ENCODE measurements around the gene VPS52. TPM values are rescaled to one million over a fixed set of nuclear protein-coding genes. Genes with fewer than 3 reads are reported as not detected.

The VPS52 gene
- total RNA-seq, 1 donor, result 40.5 TPM

DNA sequence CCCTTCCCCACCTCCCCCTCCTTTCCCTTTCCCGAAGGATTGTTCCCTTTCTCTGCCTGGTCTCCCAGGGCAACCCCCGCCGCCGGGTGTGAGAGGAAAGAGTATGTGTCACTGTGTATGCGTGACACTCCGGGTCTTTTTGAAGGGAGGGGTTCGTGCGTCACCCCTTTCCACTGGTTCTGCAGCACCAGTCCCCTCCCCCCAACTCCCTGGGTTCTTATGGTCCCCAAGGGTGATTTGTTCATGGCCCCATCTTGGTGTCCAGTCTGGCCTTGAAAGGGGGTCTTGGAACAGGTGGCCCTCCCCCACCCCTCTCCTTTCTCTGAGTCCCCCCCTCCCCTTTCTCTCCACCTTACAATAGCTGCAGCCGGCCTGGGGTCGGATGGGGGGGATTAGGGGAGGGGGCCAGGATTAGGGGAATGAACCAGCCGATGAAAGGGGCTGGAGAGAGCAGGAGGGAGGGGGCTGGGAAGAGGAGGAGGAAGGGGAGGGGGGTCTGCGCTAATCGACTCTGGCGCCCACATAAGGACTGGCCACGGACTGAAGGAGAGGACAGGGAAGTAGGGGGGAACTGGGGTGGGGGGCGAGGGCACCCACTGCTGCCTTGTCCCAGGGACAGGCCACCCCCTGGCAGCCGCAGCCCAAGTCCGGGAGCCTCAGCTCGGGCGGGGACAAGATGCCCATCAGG lies 64.7 kb downstream of the VPS52 start:
- TF ChIP-seq, protein P1, sequence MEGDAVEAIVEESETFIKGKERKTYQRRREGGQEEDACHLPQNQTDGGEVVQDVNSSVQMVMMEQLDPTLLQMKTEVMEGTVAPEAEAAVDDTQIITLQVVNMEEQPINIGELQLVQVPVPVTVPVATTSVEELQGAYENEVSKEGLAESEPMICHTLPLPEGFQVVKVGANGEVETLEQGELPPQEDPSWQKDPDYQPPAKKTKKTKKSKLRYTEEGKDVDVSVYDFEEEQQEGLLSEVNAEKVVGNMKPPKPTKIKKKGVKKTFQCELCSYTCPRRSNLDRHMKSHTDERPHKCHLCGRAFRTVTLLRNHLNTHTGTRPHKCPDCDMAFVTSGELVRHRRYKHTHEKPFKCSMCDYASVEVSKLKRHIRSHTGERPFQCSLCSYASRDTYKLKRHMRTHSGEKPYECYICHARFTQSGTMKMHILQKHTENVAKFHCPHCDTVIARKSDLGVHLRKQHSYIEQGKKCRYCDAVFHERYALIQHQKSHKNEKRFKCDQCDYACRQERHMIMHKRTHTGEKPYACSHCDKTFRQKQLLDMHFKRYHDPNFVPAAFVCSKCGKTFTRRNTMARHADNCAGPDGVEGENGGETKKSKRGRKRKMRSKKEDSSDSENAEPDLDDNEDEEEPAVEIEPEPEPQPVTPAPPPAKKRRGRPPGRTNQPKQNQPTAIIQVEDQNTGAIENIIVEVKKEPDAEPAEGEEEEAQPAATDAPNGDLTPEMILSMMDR (IDR thresholded peaks at IDR 0.05; ENCODE audit: insufficient read depth, low read length), result no peak
- no peak for DNase-seq (ENCODE audit: low read depth)
- H3K4me3 ChIP-seq (ENCODE audit: low read depth, low read length), result peak overlapping the region; percentile 87

DNA sequence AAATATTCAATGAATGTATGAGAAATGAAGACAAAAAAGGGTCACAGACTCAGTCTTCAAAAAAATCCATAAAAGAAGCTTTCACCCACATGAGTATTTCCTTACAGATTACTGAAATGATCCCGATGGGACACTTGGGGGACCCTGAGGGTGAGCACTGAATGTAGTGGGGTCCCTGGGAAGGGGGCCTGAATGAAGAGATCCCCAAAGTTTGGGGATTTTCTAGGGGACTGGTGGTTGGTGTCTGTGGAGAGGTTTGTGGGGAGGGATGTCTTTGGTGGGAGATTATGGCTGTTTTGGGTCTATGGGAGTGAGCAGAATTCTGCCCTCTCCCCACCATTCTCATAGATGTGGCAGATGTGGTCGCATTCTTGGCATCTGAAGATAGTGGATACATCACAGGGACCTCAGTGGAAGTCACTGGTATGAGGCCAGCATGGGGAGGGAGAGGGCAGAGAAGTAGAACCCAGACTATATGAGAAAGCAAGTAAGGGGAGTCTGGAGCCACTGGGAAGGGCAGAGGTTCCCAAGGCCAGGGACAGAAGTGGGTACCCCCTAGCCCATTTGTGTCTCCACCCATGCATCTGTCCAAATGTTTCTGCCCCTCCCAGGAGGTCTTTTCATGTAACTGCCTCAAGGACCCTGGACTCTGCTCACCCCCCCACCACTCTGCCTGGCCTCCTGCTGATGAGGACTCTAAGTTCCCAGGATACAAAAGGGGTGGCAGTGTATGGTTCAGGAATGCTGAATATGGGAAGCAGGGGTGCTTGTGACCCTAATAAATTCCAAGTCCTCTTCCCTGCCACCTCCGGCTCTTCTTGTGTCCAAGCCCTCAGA lies 65.4 kb downstream of the VPS52 start:
- no peak for DNase-seq (ENCODE audit: low read depth)
- TF ChIP-seq, protein P1 (IDR thresholded peaks at IDR 0.05; ENCODE audit: insufficient read depth, low read length), result no peak
- H3K4me3 ChIP-seq (ENCODE audit: low read depth, low read length), result no peak overlapping the region

DNA sequence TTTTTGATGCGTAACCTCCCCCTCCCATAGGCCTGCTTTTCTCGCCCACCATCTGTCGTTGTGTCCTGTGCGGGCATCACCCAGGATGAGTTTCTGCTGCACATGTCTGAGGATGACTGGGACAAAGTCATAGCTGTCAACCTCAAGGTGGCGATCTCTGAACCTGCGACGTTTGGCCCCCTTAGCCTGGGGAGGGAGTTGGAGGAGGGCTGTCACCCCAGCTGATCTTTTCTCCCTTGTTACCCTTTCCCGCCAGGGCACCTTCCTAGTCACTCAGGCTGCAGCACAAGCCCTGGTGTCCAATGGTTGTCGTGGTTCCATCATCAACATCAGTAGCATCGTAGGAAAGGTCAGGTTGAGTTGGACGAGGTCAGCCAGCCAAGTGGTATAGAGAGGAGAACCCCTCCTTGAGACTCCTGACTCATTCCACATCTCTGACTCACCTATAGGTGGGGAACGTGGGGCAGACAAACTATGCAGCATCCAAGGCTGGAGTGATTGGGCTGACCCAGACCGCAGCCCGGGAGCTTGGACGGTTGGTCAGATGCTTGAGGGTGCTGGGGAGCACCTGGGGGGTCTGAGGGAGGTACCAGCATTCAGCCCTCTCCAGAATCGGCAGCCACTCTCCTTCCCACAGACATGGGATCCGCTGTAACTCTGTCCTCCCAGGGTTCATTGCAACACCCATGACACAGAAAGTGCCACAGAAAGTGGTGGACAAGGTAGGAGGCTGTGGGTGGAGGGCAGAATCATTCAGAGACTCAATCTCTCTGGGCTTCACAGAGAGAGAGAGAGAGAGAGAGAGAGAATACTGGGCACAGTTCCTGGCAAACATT lies 66.3 kb downstream of the VPS52 start:
- H3K4me3 ChIP-seq (ENCODE audit: low read depth, low read length), result peak overlapping the region; percentile 73
- DNase-seq (ENCODE audit: low read depth), result no peak
- TF ChIP-seq, protein P1 (IDR thresholded peaks at IDR 0.05; ENCODE audit: insufficient read depth, low read length), result no peak

DNA sequence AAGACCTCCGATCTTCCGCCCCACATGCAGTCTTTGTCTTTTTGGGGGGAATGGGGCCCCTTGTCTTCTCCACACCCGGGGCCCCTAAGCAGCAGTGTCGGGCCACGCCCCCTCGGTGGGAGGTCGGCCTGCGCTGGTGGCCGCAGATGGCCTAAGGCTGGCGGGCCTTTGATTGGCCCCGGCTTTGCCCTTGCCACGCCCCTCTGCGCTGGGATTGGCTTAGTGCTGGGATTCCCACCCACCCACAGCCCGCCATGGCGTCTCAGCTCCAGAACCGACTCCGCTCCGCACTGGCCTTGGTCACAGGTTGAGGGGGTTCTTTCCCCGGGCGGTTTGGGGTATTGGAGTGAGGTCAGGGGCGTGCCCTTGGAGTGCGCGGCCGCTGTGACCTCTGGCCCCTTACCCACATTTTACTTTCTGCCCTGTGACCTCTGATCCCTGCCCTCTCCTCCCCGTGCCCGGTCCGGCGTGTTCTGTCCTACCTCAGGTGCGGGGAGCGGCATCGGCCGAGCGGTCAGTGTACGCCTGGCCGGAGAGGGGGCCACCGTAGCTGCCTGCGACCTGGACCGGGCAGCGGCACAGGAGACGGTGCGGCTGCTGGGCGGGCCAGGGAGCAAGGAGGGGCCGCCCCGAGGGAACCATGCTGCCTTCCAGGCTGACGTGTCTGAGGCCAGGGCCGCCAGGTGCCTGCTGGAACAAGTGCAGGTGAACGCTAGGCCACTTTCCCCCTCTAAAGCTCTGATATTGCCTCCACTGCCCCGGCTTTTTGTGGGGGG lies 67.1 kb downstream of the VPS52 start, which contains the start of gene HSD17B8:
TSS of gene HSD17B8 (plus strand) at position 241 of the 776 bp plus-strand sequence. CDS start at position 255, 14 bp downstream.
- TF ChIP-seq, protein P1 (IDR thresholded peaks at IDR 0.05; ENCODE audit: insufficient read depth, low read length), result no peak
- DNase-seq (ENCODE audit: low read depth), result peak; percentile 82
- H3K4me3 ChIP-seq (ENCODE audit: low read depth, low read length), result peak within 1 kb of the TSS; percentile 73

DNA sequence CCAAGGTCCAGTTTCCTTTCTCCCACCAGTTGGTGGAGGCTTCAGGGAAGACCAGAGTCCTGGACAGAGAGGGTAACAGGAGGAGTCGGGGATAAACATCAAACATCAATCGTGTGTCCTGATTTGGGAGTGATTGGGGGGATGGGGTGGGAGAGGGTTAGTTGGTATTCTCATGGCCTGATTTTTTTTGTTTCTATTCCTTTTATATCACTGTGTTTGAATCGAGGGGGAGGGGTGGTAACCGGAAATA lies 67.6 kb downstream of the VPS52 start:
- TF ChIP-seq, protein P1 (IDR thresholded peaks at IDR 0.05; ENCODE audit: insufficient read depth, low read length), result no peak
- H3K4me3 ChIP-seq (ENCODE audit: low read depth, low read length), result no peak overlapping the region
- DNase-seq (ENCODE audit: low read depth), result no peak
